ENCODE data around the gene RPL38.

GRCh38 chr17:74231928-74232907, 28.7 kb downstream of the RPL38 start:
- no peak for TF ChIP-seq CTCF (IDR thresholded peaks at IDR 0.05)
- TF ChIP-seq EZH2 (IDR thresholded peaks at IDR 0.05; ENCODE audit: borderline replicate concordance, insufficient read depth, low read depth, low read length, poor library complexity, severe bottlenecking) = no peak
